Measurements from ENCODE around the gene BRSK2.

DNA sequence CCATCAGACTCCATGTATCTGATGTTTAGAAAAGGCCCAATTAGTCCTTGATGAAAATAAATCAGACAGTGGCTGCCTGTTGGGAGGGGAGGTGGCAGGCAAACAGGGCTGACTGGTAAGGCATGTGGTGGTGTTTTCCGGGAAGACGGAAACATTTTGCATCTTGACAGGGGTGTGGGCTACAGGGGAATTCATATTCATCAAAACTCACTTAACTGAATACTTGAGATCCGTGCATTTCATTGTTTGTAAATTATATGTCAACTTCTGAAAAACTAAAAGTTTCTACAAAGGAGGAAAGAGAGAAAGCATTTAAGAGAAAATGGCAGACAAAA lies 107.0 kb downstream of the BRSK2 start:
- TF ChIP-seq, protein P1, sequence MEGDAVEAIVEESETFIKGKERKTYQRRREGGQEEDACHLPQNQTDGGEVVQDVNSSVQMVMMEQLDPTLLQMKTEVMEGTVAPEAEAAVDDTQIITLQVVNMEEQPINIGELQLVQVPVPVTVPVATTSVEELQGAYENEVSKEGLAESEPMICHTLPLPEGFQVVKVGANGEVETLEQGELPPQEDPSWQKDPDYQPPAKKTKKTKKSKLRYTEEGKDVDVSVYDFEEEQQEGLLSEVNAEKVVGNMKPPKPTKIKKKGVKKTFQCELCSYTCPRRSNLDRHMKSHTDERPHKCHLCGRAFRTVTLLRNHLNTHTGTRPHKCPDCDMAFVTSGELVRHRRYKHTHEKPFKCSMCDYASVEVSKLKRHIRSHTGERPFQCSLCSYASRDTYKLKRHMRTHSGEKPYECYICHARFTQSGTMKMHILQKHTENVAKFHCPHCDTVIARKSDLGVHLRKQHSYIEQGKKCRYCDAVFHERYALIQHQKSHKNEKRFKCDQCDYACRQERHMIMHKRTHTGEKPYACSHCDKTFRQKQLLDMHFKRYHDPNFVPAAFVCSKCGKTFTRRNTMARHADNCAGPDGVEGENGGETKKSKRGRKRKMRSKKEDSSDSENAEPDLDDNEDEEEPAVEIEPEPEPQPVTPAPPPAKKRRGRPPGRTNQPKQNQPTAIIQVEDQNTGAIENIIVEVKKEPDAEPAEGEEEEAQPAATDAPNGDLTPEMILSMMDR (IDR thresholded peaks at IDR 0.05; ENCODE audit: poor library complexity) = no peak
- TF ChIP-seq EZH2 (IDR thresholded peaks at IDR 0.05; ENCODE audit: borderline replicate concordance) = no peak
- no peak for TF ChIP-seq EZH2phosphoT487 (IDR thresholded peaks at IDR 0.05; ENCODE audit: low read depth, severe bottlenecking, unreplicated experiment)
